Measurements from ENCODE around the gene HILPDA.
"Not testable (repeated sequence)": the region's sequence is repeated elsewhere in the genome, so short reads cannot be mapped to it uniquely, and the experiment has no call there.

HILPDA gene

GRCh38 chr7:128454808-128455542 lies 703 bp upstream of the HILPDA start:
- H3K4me3 ChIP-seq: peak overlapping the region; percentile 74 to 98 (median 90)
- peak overlapping the region; percentile 52 to 93 (median 83); a peak in 21 of 22 replicates for H3K27ac ChIP-seq
- peak overlapping the region; percentile 63 to 99 (median 93) for H3K4me2 ChIP-seq
- peaks cover 2 to 23% (median 14%) of the 10 kb centered on the region in 11 experiments; a peak in 12 of 22 replicates for H3K36me3 ChIP-seq
- H3K27me3 ChIP-seq: no peaks in the 10 kb centered on the region
- TF ChIP-seq Cebpa-rat (IDR thresholded peaks at IDR 0.05): no peak
- H3K9ac ChIP-seq: peak overlapping the region; percentile 76 to 96 (median 91)
- H4K20me1 ChIP-seq: peaks cover 5 to 39% (median 29%) of the 10 kb centered on the region in 11 experiments; a peak in 19 of 22 replicates
- H3K9me3 ChIP-seq (replicated peaks in 1 of 11): no peaks in the 10 kb centered on the region
- H3K4me1 ChIP-seq: peaks cover 49 to 78% (median 55%) of the 10 kb centered on the region in 10 experiments

- Histone ChIP-seq H3K27me3 (no peaks in the 10 kb centered on the region), H3K4me3 (peak overlapping the region; percentile 74 to 98 (median 90)), H3K4me2 (peak overlapping the region; percentile 87 to 99 (median 94)), H3K27ac (peak overlapping the region; percentile 1 to 93 (median 83); a peak in 20 of 22 replicates), H3K36me3 (peaks cover 2 to 28% (median 14%) of the 10 kb centered on the region in 11 experiments; a peak in 12 of 22 replicates), H3K9me3 (replicated peaks in 1 of 11) (no peaks in the 10 kb centered on the region), H4K20me1 (peaks cover 8 to 52% (median 40%) of the 10 kb centered on the region in 11 experiments; a peak in 19 of 22 replicates), H3K9ac (peak overlapping the region; percentile 81 to 96 (median 91)), H3K4me1 (peaks cover 41 to 65% (median 50%) of the 10 kb centered on the region in 10 experiments)
- TF ChIP-seq Cebpa-rat (IDR thresholded peaks at IDR 0.05): no peak
Measured at GRCh38 chr7:128456255-128456725, 612 bp downstream of the HILPDA start.

- Histone ChIP-seq H3K4me3 (peak overlapping the region; percentile 74 to 98 (median 90)), H3K4me1 (peaks cover 41 to 54% (median 49%) of the 10 kb centered on the region in 10 experiments), H3K27ac (0 out of 22 replicates have a peak overlapping the region, but pooled peaks of 2 of the 11 experiments have one; percentile 78 to 92), H3K4me2 (peak overlapping the region; percentile 87 to 99 (median 94)), H4K20me1 (peaks cover 8 to 60% (median 40%) of the 10 kb centered on the region in 11 experiments; a peak in 19 of 22 replicates), H3K9ac (peak overlapping the region; percentile 81 to 96 (median 91); a peak in 21 of 22 replicates), H3K36me3 (peaks cover 2 to 29% (median 14%) of the 10 kb centered on the region in 11 experiments; a peak in 12 of 22 replicates)
- H3K9me3 ChIP-seq (replicated peaks in 1 of 11); H3K27me3 ChIP-seq: not testable (repeated sequence)
Measured at GRCh38 chr7:128457385-128457784, 1.7 kb downstream of the HILPDA start.

GRCh38 chr7:128458956-128459355 lies 3.3 kb downstream of the HILPDA start:
- Histone ChIP-seq H4K20me1 (peaks cover 8 to 60% (median 40%) of the 10 kb centered on the region in 11 experiments; a peak in 19 of 22 replicates), H3K9ac (peak overlapping the region in 5 of 11 experiments; percentile 24 to 87 (median 81); a peak in 5 of 22 replicates), H3K4me1 (peaks cover 41 to 53% (median 49%) of the 10 kb centered on the region in 10 experiments), H3K27me3 (no peaks in the 10 kb centered on the region), H3K36me3 (peaks cover 3 to 45% (median 22%) of the 10 kb centered on the region in 11 experiments; a peak in 19 of 22 replicates), H3K4me3 (peak overlapping the region in 1 of 10 experiments; percentile 93; a peak in 2 of 20 replicates), H3K4me2 (peak overlapping the region; percentile 87 to 99 (median 94)), H3K9me3 (replicated peaks in 1 of 11) (peaks cover 0 to 6% (median 0%) of the 10 kb centered on the region in 11 experiments; a peak in 2 of 22 replicates), H3K27ac (no peak overlapping the region)
- no peak for TF ChIP-seq Cebpa-rat (IDR thresholded peaks at IDR 0.05)

- peaks cover 0 to 6% (median 0%) of the 10 kb centered on the region in 11 experiments; a peak in 2 of 22 replicates for H3K9me3 ChIP-seq (replicated peaks in 1 of 11)
- H3K4me3 ChIP-seq: no peak overlapping the region
- H3K4me1 ChIP-seq: peaks cover 39 to 56% (median 48%) of the 10 kb centered on the region in 10 experiments
- peaks cover 8 to 60% (median 40%) of the 10 kb centered on the region in 11 experiments; a peak in 19 of 22 replicates for H4K20me1 ChIP-seq
- H3K9ac ChIP-seq: peak overlapping the region in 1 of 11 experiments; percentile 5; a peak in 1 of 22 replicates
- no peak overlapping the region for H3K27ac ChIP-seq
- H3K4me2 ChIP-seq: peak overlapping the region; percentile 87 to 99 (median 94); a peak in 20 of 22 replicates
- H3K36me3 ChIP-seq: peaks cover 6 to 50% (median 26%) of the 10 kb centered on the region in 11 experiments; a peak in 19 of 22 replicates
- TF ChIP-seq Cebpa-rat (IDR thresholded peaks at IDR 0.05): no peak
- no peaks in the 10 kb centered on the region for H3K27me3 ChIP-seq
Measured at GRCh38 chr7:128459394-128459878, 3.8 kb downstream of the HILPDA start.

- Histone ChIP-seq H3K4me2 (no peak overlapping the region), H3K4me1 (peaks cover 18 to 40% (median 28%) of the 10 kb centered on the region in 10 experiments), H3K9me3 (replicated peaks in 1 of 11) (peaks cover 0 to 6% (median 0%) of the 10 kb centered on the region in 11 experiments; a peak in 2 of 22 replicates), H4K20me1 (peaks cover 8 to 46% (median 33%) of the 10 kb centered on the region in 11 experiments; a peak in 19 of 22 replicates), H3K27ac (no peak overlapping the region), H3K27me3 (no peaks in the 10 kb centered on the region), H3K9ac (no peak overlapping the region), H3K4me3 (no peak overlapping the region), H3K36me3 (peaks cover 3 to 42% (median 19%) of the 10 kb centered on the region in 11 experiments; a peak in 19 of 22 replicates)
- no peak for TF ChIP-seq Cebpa-rat (IDR thresholded peaks at IDR 0.05)
Measured at GRCh38 chr7:128462460-128462859, 6.8 kb downstream of the HILPDA start.

GRCh38 chr7:128463345-128463744 lies 7.7 kb downstream of the HILPDA start:
- Histone ChIP-seq H3K4me1 (peaks cover 9 to 31% (median 19%) of the 10 kb centered on the region in 10 experiments), H3K36me3 (peaks cover 0 to 39% (median 18%) of the 10 kb centered on the region in 11 experiments; a peak in 17 of 22 replicates), H4K20me1 (peaks cover 8 to 37% (median 28%) of the 10 kb centered on the region in 11 experiments; a peak in 19 of 22 replicates)
- H3K4me2 ChIP-seq; H3K4me3 ChIP-seq; H3K9ac ChIP-seq; H3K9me3 ChIP-seq (replicated peaks in 1 of 11); H3K27me3 ChIP-seq; H3K27ac ChIP-seq: not testable (repeated sequence)

GRCh38 chr7:128463933-128464332 lies 8.3 kb downstream of the HILPDA start:
- not testable (repeated sequence) for H3K4me2 ChIP-seq; H3K27ac ChIP-seq; H3K27me3 ChIP-seq; H3K9ac ChIP-seq; H3K9me3 ChIP-seq (replicated peaks in 1 of 11); H3K4me3 ChIP-seq
- peaks cover 8 to 31% (median 23%) of the 10 kb centered on the region in 11 experiments; a peak in 19 of 22 replicates for H4K20me1 ChIP-seq
- peaks cover 3 to 25% (median 13%) of the 10 kb centered on the region in 10 experiments for H3K4me1 ChIP-seq
- H3K36me3 ChIP-seq: peaks cover 0 to 41% (median 19%) of the 10 kb centered on the region in 11 experiments; a peak in 17 of 22 replicates

- not testable (repeated sequence) for H3K27ac ChIP-seq; H4K20me1 ChIP-seq; H3K27me3 ChIP-seq; H3K4me3 ChIP-seq; H3K9ac ChIP-seq; H3K4me2 ChIP-seq; H3K9me3 ChIP-seq (replicated peaks in 1 of 11)
- H3K36me3 ChIP-seq: peaks cover 0 to 41% (median 19%) of the 10 kb centered on the region in 11 experiments; a peak in 17 of 22 replicates
- peaks cover 0 to 10% (median 2%) of the 10 kb centered on the region in 10 experiments; a peak in 5 of 20 replicates for H3K4me1 ChIP-seq
Measured at GRCh38 chr7:128466871-128467270, 11.2 kb downstream of the HILPDA start.

GRCh38 chr7:128476402-128477335 lies 21.0 kb downstream of the HILPDA start, which contains the start of gene METTL2B:
TSS of gene METTL2B (plus strand) at chr7:128476748. CDS start at chr7:128476766, 18 bp downstream.
- H4K20me1 ChIP-seq: peaks cover 0 to 32% (median 5%) of the 10 kb centered on the region in 11 experiments; a peak in 6 of 22 replicates
- peak within 1 kb of the TSS; percentile 87 to 92 (median 91) for H3K9ac ChIP-seq
- H3K27me3 ChIP-seq; H3K9me3 ChIP-seq (replicated peaks in 1 of 11): not testable (repeated sequence)
- peak within 1 kb of the TSS; percentile 70 to 91 (median 88) for H3K27ac ChIP-seq
- H3K4me3 ChIP-seq: peak within 1 kb of the TSS; percentile 78 to 90 (median 84)
- H3K36me3 ChIP-seq: peaks cover 11 to 29% (median 24%) of the 10 kb centered on the region in 11 experiments
- peak within 1 kb of the TSS; percentile 87 to 94 (median 91) for H3K4me2 ChIP-seq
- H3K4me1 ChIP-seq: peaks cover 14 to 23% (median 16%) of the 10 kb centered on the region in 10 experiments

- Histone ChIP-seq H3K36me3 (peaks cover 17 to 36% (median 30%) of the 10 kb centered on the region in 11 experiments), H3K4me1 (peaks cover 14 to 23% (median 16%) of the 10 kb centered on the region in 10 experiments), H3K9ac (peak overlapping the region; percentile 87 to 92 (median 91)), H3K27ac (peak overlapping the region; percentile 70 to 91 (median 88)), H3K4me3 (peak overlapping the region; percentile 78 to 90 (median 84)), H3K4me2 (peak overlapping the region; percentile 87 to 94 (median 91)), H4K20me1 (peaks cover 0 to 35% (median 5%) of the 10 kb centered on the region in 11 experiments; a peak in 6 of 22 replicates)
- H3K9me3 ChIP-seq (replicated peaks in 1 of 11); H3K27me3 ChIP-seq: not testable (repeated sequence)
Measured at GRCh38 chr7:128477336-128477690, 21.6 kb downstream of the HILPDA start.

Data from BLaER1 treated with 17β-estradiol and CSF1 and Interleukin-3, amounts not matched to agents 10 nM and 100 nM (cell line).